ENCODE measurements around the gene SERINC3. TPM values are rescaled to one million over a fixed set of nuclear protein-coding genes. Genes with fewer than 3 reads are reported as not detected.

The SERINC3 gene
- total and polyA plus RNA-seq, 2 donors (not counting 1 experiment from before 2014, with no cell fraction given): 31.4 to 51.6 TPM

DNA sequence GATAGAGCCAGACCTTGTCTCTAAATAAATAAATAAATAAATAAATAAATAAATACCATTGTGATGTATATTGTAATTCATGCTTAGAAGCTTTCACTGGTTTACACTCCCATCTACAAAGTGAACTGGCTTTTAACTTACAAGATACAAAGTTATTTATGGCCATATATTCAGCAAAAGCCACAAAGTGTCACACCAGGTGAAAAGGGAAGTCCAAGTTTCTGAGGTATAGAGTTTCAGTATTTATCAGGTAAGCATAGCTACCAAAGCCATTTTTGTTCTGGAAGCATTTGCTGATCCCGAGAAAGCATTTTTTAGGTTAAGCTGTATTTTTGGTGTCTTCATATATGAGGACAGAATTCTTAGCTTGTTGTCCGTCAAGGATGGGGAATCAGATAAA is 38.4 kb upstream of the SERINC3 start:
- H3K27ac ChIP-seq (ENCODE audit: low read length in 2 of 2): no peak overlapping the region
- H3K4me3 Mint-ChIP-seq: no peak overlapping the region
- H3K4me3 ChIP-seq (ENCODE audit: control extremely low read depth in 1 of 5, extremely low read depth in 1 of 5, insufficient read depth in 1 of 5, low read depth in 2 of 5, low read length in 4 of 5): no peak overlapping the region
- no peak overlapping the region for H3K4me2 ChIP-seq (replicated peaks; ENCODE audit: low read depth, low read length, poor library complexity, severe bottlenecking)
- no peaks in the 10 kb centered on the region for H3K27me3 ChIP-seq (replicated peaks in 1 of 4; ENCODE audit: control extremely low read depth in 1 of 4, control insufficient read depth in 3 of 4, insufficient read depth in 4 of 4, low read length in 3 of 4)
- no peak overlapping the region for H2AFZ ChIP-seq (ENCODE audit: insufficient read depth, low read depth, low read length, poor library complexity, severe bottlenecking)
- TF ChIP-seq CTCF (IDR thresholded peaks at IDR 0.05) (no peak), EZH2 (IDR thresholded peaks at IDR 0.05; ENCODE audit: borderline replicate concordance, insufficient read depth, low read depth, low read length, poor library complexity, severe bottlenecking) (no peak)
- no peak overlapping the region for H3K27ac Mint-ChIP-seq
- no peaks in the 10 kb centered on the region for H3K27me3 Mint-ChIP-seq
- intact Hi-C loops (cut with micrococcal nuclease): no loop called here
- ATAC-seq (ENCODE audit: low read depth) (no peak), DNase-seq (peak; percentile 21)
- ChIA-PET CTCF (interaction anchor here (0.8 to 1.7 kb wide), 4 partner anchors 16 to 125 kb away, joined by 3 to 7 read pairs (median 4); no protein-coding TSS in a partner anchor), POLR2A (no interaction called here)
- H3K36me3 ChIP-seq (replicated peaks in 1 of 2; ENCODE audit: control extremely low read depth in 1 of 2, control insufficient read depth in 1 of 2, extremely low read depth in 1 of 2, insufficient read depth in 2 of 2, low read length in 1 of 2): no peaks in the 10 kb centered on the region
- no peaks in the 10 kb centered on the region for H3K9me3 Mint-ChIP-seq (ENCODE audit: insufficient read depth)
- H4K20me1 ChIP-seq (ENCODE audit: control insufficient read depth, insufficient read depth, low read length, poor library complexity, severe bottlenecking): no peaks in the 10 kb centered on the region
- H3K4me1 Mint-ChIP-seq: peaks cover 8% of the 10 kb centered on the region
- no peaks in the 10 kb centered on the region for H3K9me3 ChIP-seq (ENCODE audit: control extremely low read depth in 1 of 3, control insufficient read depth in 2 of 3, insufficient read depth in 1 of 3, low read length in 2 of 3)
- H3K9ac ChIP-seq (ENCODE audit: low read length): no peak overlapping the region
- WGBS (ENCODE audit: insufficient coverage): no CpG with 5 or more reads among the region's 2 CpGs
- peaks cover 4% of the 10 kb centered on the region in 2 donors for H3K4me1 ChIP-seq (ENCODE audit: control insufficient read depth in 2 of 2, insufficient read depth in 2 of 2, low read length in 2 of 2)
- H3K79me2 ChIP-seq (ENCODE audit: control insufficient read depth, insufficient read depth, low read length): no peaks in the 10 kb centered on the region

DNA sequence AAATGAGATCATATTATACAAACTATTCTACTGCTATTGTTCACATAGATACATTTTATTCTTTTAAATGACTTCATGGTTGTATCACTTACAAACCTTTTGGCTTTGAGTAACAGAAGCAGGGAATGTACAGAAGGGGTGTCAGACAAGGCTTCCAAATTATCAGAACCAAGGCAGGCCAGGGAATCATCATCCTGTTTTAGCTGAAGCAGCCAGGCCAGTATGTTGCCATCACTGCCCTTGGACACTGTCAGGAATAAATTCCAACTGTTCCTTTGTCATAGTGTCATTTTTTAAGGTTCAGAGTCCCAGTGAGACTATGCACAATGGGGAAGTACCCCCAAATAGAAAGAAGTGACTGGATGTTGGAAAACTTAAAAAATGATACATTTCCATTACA is 37.4 kb upstream of the SERINC3 start:
- ATAC-seq (ENCODE audit: low read depth) (no peak), DNase-seq (no peak)
- H4K20me1 ChIP-seq (ENCODE audit: control insufficient read depth, insufficient read depth, low read length, poor library complexity, severe bottlenecking): no peaks in the 10 kb centered on the region
- no peaks in the 10 kb centered on the region for H3K9me3 ChIP-seq (ENCODE audit: control extremely low read depth in 1 of 3, control insufficient read depth in 2 of 3, insufficient read depth in 1 of 3, low read length in 2 of 3)
- POLR2A ChIA-PET: no interaction called here
- intact Hi-C loops (cut with micrococcal nuclease): no loop called here
- H3K27ac ChIP-seq (ENCODE audit: low read length in 2 of 2): no peak overlapping the region
- H3K4me1 ChIP-seq (ENCODE audit: control insufficient read depth in 2 of 2, insufficient read depth in 2 of 2, low read length in 2 of 2): peaks cover 4% of the 10 kb centered on the region in 2 donors
- Mint-ChIP-seq H3K4me3 (no peak overlapping the region), H3K27me3 (no peaks in the 10 kb centered on the region), H3K4me1 (peaks cover 8% of the 10 kb centered on the region), H3K27ac (no peak overlapping the region), H3K9me3 (ENCODE audit: insufficient read depth) (no peaks in the 10 kb centered on the region)
- CTCF ChIA-PET: interaction anchor here (1.7 kb wide), 1 partner anchor 42 kb away, joined by 3 read pairs; no protein-coding TSS in a partner anchor
- H3K9ac ChIP-seq (ENCODE audit: low read length): no peak overlapping the region
- no peak overlapping the region for H2AFZ ChIP-seq (ENCODE audit: insufficient read depth, low read depth, low read length, poor library complexity, severe bottlenecking)
- H3K79me2 ChIP-seq (ENCODE audit: control insufficient read depth, insufficient read depth, low read length): no peaks in the 10 kb centered on the region
- no peak for TF ChIP-seq CTCF (IDR thresholded peaks at IDR 0.05)
- no peak for TF ChIP-seq EZH2 (IDR thresholded peaks at IDR 0.05; ENCODE audit: borderline replicate concordance, insufficient read depth, low read depth, low read length, poor library complexity, severe bottlenecking)
- H3K36me3 ChIP-seq (replicated peaks in 1 of 2; ENCODE audit: control extremely low read depth in 1 of 2, control insufficient read depth in 1 of 2, extremely low read depth in 1 of 2, insufficient read depth in 2 of 2, low read length in 1 of 2): no peaks in the 10 kb centered on the region
- no peaks in the 10 kb centered on the region for H3K27me3 ChIP-seq (replicated peaks in 1 of 4; ENCODE audit: control extremely low read depth in 1 of 4, control insufficient read depth in 3 of 4, insufficient read depth in 4 of 4, low read length in 3 of 4)
- no peak overlapping the region for H3K4me2 ChIP-seq (replicated peaks; ENCODE audit: low read depth, low read length, poor library complexity, severe bottlenecking)
- no peak overlapping the region for H3K4me3 ChIP-seq (ENCODE audit: control extremely low read depth in 1 of 5, extremely low read depth in 1 of 5, insufficient read depth in 1 of 5, low read depth in 2 of 5, low read length in 4 of 5)

Data from B cell (primary cell).